H4 (cell line): ENCODE results near the gene CHN1. TPM values are rescaled to one million over a fixed set of nuclear protein-coding genes. Genes with fewer than 3 reads are reported as not detected.

ENCODE experiments used
- DNase-seq: peaks from one replicate; pipeline ENCODE4 v3.0.0-alpha.2; 2015; ENCODE audit warnings: low spot score
- total RNA-seq: library from RNA; depleted of rRNA; stranded (reverse); fragments of >200 nt; shearing (Covaris generic); gene quantifications from 2 replicates; pipeline ENCODE4 v1.2.3, GENCODE V29; 2014

The CHN1 gene
- total RNA-seq, 1 experiment from 2014 or later: 18.5 TPM

GRCh38 chr2:175010848-175011254 is 5.7 kb upstream of the CHN1 start:
- peak; percentile 19 for DNase-seq

- no peak for DNase-seq
Measured at GRCh38 chr2:175009917-175010621, 4.9 kb upstream of the CHN1 start.

- DNase-seq: no peak
Measured at GRCh38 chr2:175008801-175009495, 3.8 kb upstream of the CHN1 start.

- DNase-seq: no peak
Measured at GRCh38 chr2:175008009-175008408, 2.8 kb upstream of the CHN1 start.

GRCh38 chr2:175007510-175007909 is 2.3 kb upstream of the CHN1 start:
- DNase-seq: no peak

DNA sequence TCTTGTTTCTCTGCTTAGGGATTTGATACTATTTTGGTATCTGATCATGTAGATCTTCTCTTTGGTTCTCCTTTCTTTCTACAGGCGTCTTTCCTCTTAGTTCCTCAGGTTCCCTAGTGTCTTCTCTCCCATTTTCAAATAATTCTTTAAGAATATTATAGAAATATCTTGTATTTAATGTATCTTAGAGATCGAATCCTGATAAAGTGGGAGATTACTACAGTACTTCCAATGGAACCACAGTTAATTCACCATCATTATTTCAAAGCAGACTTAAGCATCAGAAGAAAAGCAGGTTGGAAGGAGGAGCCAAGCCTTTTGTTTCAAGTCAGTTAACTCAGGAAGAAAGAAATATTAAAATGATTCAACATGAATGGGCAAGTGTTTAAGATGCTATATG is 1.1 kb upstream of the CHN1 start:
- no peak for DNase-seq

GRCh38 chr2:175005733-175006264 is 618 bp upstream of the CHN1 start:
- DNase-seq: no peak

GRCh38 chr2:175004730-175004979 is 526 bp downstream of the CHN1 start:
- no peak for DNase-seq

DNA sequence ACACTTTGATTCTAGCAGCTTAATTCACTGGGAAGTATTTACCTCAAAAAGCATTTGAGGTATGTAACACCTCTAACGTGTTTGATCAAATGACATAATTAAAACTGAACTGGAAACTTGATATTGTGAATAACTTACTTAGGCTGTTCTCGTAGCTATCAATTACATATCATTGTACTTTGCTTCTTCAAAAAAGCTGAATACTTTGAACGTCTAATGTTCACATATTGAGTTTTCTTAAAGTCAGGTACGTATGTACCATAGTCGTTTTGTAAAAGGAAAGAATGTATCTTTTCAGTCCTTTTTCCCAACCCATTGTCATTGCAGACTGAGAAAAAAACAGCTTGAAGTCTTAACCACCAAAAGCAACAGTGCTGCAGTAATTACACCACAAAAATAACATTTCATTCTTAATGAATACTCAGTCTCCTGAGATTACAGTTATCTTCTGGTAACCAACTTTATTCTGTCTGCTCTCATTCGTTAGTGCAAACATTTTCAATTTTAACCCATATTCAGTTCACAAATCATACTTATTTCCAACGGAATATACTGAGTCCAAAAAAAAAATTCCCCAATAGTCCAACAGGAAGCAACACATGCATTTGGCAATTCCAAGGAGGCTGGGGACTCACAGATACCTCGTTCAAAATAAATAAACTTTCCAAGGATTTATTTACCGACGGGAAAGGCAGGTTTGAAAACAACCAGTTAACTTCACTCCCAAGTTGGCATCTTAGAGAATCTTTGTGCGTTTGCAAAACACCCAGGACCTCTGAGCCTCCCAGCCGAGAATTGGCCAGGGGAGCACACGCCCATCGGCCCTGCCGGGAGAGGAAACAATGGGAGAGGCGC is 1.1 kb downstream of the CHN1 start:
- no peak for DNase-seq

DNA sequence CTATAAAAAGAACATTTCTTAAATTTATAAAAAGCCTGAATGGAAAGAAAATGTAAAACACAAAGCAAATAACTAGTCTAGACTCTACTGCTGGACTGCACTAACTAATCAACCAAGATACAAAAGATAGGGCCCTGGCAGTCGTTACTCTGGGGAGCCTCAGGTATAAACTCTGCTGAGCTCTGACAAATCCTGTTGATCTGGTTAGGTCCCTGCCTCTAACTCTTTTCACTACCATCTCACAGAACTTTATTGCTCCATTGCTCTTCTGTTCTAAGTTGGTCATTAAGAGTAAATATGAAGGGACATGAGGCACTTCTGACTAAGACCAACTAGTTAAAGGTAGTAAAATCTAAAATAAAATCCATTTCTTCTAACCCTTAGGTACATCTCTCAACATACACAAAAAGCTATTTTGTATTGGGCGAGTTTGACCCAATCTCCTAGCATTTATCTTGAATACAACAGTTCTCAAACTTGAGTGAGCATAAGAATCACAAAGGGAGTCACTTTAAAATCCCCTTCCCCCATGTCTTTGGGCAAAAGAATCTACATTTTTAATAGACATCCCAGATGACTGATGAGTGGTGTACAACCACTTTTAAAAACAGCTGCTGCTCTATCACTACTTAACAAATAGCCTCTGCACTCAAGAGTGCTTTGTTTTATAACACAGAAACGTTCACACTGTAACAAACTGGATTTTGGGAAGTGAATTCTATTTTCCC is 2.5 kb downstream of the CHN1 start:
- no peak for DNase-seq

- no peak for DNase-seq
Measured at GRCh38 chr2:175001566-175001965, 3.6 kb downstream of the CHN1 start.

- no peak for DNase-seq
Measured at GRCh38 chr2:174997110-174997509, 8.1 kb downstream of the CHN1 start.

DNA sequence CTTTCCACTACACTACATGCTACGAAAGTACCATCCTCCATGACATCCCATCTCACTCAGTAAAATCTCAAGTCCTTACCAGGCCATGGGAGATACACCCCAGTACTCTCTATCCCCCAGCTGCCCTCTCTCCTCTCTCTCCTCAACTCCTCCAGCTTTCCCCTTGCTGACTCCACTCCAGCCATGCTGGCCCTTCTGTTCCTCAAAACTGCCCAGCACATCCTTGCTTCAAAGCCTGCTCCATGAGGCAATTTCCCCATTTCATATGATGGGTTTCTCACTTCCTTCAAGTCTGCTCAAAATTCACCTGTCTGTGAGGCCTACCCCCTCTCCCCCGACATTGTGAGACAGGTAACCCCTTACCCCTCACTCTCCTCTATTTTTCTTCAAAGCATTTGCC is 8.6 kb downstream of the CHN1 start:
- no peak for DNase-seq

DNA sequence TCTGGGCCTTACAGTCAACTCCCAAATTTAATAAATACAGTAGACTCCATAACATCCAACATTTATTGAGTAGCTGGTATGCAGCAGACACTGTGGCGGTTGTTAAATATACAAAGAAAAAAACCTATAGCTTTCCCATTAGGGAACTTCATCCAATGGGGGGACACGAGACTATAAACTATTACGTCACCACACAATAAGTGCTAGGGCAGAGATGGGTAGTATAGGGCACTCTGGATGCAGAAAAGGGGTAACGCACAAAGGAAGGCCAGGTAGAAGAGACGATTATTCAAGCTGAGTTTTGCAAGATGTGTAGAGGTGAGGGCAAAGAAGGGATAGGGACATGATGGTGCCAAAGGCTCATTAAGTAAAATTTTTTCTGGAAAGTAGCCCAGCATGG is 10.8 kb downstream of the CHN1 start:
- DNase-seq: no peak

DNA sequence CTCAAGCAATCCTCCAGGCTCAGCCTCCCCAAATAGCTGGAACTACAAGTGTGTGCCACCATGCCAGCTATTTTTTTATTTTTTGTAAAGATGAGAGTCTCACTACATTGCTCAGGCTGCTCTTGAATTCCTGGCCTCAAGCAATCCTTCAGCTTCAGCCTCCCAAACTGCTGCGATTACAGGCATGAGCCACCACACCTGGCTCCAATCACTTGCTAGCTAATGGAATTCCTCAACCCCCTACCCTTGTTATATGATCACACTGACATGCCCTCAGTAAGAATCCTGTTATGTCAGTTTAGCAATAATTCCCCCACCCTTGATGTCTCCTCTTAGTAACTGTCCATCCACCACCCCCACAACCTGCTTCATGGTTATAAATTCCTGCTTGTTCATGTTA is 12.3 kb downstream of the CHN1 start:
- no peak for DNase-seq

DNA sequence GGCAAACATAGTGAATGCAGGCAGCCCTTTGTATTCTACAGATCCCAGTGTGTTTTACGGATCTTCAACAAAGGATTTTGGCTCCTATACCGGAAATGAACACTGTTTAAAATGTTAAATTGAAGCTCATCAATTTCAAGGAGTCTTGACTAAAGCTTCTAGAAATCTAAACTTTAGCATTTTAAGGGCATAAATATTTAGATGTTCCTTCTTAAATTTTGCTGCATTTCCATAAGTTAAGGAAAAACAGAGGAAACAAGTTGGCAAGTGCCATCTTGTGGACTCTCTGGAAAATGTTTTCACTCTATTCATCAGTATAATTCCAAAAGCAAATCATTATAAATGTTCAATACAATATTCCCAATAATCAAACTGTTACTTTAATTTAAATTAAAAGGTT is 19.6 kb downstream of the CHN1 start:
- peak; percentile 19 for DNase-seq

GRCh38 chr2:174984561-174984960 is 20.6 kb downstream of the CHN1 start:
- DNase-seq: no peak

- no peak for DNase-seq
Measured at GRCh38 chr2:174981331-174981730, 23.9 kb downstream of the CHN1 start.

- DNase-seq: no peak
Measured at GRCh38 chr2:174979996-174980395, 25.2 kb downstream of the CHN1 start.

DNA sequence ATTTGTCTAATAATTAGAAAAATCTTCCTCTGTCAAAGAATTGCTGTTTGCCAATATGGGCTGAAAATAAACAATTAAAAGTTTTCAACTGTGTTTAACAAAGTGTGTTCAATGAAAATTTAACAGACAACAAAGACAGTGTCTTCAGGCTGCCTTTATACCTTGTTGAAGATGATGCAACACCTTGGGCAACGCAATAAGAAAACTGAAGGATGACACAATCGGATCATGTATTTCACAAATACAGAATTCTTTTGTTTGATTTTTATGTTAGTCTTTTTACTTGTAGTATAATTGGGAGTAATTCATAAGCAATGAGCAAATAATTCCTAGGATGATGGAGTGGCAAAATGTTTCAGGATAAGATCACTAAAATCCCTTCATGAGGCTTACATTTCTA is 27.8 kb downstream of the CHN1 start:
- no peak for DNase-seq

- no peak for DNase-seq
Measured at GRCh38 chr2:174974131-174974530, 31.1 kb downstream of the CHN1 start.

- DNase-seq: no peak
Measured at GRCh38 chr2:174972924-174973323, 32.3 kb downstream of the CHN1 start.
